C4-2B (cell line): ENCODE results near the gene SLC47A2.

ENCODE experiments used
- H3K27ac ChIP-seq: fragments of 450-650 bp; 2 replicates; pipeline ENCODE4 v1.5.1; 2017
- CTCF ChIP-seq: fragments of 450-650 bp; conservative IDR thresholded peaks from 2 replicates; pipeline ENCODE4 v1.5.1; 2017; ENCODE audit warnings: mild to moderate bottlenecking
- ZFX ChIP-seq: fragments of 450-650 bp; IDR thresholded peaks from 2 replicates; pipeline ENCODE4 v1.6.1; 2017

The SLC47A2 gene

DNA sequence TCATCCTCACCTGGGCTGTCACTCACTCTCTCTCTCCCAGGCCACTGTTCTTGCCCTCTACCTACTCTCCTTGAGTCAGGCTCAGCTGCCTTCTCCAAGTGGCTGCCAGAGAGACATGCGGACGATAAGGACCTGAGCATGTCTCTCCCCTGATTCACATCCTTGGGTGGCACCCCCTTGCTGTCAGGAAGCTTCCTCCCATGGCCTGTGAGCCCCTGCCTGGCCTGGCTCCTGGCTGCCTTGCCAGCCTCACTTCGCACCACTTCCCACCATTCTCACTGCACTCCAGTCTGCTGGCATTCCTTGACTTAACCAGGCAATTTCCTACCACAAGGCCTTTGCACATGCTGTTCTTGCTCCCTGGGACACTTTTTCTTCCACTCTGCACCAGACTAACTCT, 34.5 kb upstream of the SLC47A2 start:
- peak overlapping the region; percentile 94 for H3K27ac ChIP-seq
- TF ChIP-seq CTCF, result no peak
- no peak for TF ChIP-seq ZFX

GRCh38 chr17:19750020-19750572, 33.7 kb upstream of the SLC47A2 start:
- TF ChIP-seq ZFX (no peak), CTCF (no peak)
- H3K27ac ChIP-seq, result peak overlapping the region; percentile 2; the same call in 1 of the 2 replicates

DNA sequence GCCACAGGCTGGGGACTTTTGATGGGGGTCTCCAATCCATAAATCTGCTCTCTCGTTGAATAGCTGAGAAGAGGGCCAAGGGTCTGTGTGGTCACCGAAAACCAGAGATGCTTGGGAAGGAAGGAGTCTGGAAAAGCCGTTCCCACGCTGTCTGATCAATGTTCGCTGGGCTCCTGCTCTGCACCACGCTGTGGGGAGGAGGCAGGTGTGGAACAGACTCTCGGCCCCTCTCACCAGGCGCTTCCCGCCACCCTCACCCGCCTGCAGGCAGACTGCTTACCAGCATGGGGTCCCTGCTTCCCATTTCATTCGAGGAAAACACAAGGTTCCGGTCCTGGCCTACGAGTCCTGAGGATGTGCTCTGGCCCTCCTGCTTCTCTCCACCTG, 32.4 kb upstream of the SLC47A2 start:
- peak overlapping the region; percentile 32 for H3K27ac ChIP-seq
- TF ChIP-seq CTCF (no peak), ZFX (no peak)

DNA sequence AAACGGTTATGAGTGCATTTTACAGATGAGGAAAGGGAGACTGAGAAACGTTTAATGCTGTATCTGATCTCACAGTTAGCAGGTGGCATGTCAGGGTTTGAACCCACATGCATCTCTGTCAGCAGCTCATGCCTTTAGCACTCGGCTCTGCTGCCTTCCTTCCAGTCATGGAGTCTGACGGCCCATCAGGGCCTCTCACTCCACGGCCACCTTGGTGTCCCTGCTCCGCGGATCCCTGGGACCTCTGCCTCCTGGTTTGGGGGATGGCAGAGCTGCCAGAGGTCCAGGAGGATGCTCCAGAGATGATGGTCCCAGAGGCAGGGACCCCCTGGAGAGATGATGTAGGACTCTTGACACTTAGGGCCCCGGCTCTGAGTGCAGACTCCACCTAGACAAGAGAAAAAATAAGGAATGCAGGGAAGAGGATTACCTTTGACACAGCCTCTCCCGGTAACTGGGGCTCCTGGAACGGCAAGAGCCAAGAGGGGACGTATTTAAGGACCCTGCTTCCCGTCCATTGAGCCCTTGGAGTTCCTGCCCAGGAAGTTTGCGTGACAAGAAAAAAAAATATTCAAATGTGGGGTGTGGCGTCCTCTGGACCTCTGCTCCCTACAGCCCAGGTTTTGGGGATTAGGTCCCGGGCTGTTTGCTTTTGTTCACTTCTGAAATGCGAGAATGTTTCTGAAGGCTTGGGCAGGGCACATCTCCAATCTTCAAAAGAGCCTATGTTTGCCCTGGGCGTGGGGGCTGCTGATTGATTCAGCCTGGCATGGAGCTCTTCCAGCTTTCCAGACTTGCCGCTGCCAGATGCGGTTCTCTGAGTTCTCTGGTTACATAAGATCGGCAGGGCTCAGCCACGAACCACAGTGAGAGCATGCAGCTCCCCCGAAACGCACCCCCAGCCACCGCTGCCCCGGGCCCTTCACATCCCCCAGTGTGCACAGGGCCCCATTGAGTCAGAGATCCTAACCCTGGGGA, 31.7 kb upstream of the SLC47A2 start, which contains the start of gene ALDH3A1:
ALDH3A1 (minus strand) TSS at position 470 of the 978 bp plus-strand sequence. CDS start 3,169 bp downstream, outside the sequence.
- peak within 1 kb of the TSS; percentile 32 for H3K27ac ChIP-seq
- TF ChIP-seq CTCF, result no peak
- TF ChIP-seq ZFX, result no peak

DNA sequence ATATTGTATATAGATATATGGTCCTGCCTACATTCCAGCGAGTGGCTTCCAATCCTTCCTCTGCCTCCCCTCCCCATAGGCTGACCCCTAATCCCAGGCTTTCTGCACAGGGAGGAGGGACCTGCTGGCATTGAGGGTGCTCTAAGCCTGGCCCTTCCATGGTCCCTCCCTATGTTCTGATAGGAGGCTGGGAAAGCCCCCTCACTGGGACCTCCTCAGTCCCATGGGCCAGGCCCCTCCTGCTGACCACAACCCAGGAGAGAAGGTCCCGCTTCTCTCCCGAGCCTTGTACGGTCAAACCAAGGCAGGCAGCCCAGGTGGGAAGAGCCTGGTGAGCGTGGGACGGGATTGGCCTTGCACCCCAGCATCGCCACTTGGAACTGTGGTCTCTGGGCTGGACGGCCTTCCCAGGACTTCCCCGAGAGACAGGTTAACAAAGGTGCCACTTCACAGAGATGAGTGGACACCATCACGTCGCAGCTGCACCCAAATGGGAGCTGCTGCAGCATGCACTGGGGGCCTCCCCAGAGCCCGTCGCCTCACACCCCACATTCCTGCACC, 30.9 kb upstream of the SLC47A2 start:
- no peak overlapping the region for H3K27ac ChIP-seq
- TF ChIP-seq CTCF, result no peak
- TF ChIP-seq ZFX, result no peak

GRCh38 chr17:19746517-19746916, 30.1 kb upstream of the SLC47A2 start:
- TF ChIP-seq ZFX, result no peak
- no peak for TF ChIP-seq CTCF
- no peak overlapping the region for H3K27ac ChIP-seq
